HG02610 (cell line): ENCODE data around the gene SRBD1.
A peak's percentile ranks its signal among the peaks of the same experiment; 100 is the strongest.

Source experiments
- ATAC-seq: cut with Tn5 transposase; IDR thresholded peaks from one replicate; pipeline ENCODE4 v1.9.1; 2021; ENCODE audit warnings: mild to moderate bottlenecking, moderate library complexity; ENCODE audit not compliant: unreplicated experiment

Gene SRBD1

DNA sequence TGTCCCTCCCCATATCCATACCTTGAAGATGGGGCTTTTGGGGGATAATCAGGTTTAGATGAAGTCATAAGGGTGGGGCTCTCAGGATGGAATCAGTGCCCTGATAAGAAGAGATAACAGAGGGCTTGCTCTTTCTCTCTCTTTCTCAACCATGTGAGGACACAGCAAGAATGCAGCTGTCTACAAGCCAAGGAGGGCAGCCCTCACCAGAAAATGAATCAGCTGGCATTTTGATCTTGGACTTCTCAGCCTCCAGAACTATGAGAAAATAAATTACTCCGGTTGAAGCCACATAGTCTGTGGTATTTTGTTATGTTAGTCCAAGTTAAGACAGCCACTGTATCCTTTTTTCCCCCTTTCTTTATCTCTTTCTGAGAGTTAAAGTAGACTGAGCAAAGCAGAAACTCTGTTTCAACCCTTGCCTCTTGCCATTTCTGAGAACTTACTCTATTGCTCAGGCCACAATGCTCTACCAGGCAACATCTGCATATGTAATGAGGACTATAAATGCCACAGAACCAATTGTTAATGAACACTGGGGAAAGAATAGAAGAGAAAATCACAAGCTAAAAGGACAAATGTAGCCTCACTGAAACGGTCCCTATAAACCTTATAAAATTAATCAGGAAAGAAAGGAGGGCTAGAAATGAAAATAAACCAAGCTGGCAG lies 56.9 kb downstream of the SRBD1 start:
- ATAC-seq, result no peak

DNA sequence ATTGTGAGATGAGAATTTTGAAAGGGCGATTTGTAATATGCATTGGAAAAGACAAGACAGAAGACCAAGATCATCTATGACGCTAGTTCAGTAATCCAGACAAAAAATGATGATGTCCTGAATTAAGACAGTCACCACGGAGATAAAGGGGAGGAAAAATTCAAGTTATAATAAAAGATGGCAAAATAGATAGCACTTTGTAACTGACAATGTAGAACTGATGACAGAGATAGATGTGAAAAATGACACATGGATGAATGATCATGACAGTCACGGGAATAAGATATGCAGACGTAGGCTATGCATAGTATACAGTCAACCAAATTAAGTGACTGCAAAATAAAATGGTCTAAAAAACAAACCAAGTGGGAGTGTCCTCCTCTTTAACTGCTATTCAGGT lies 59.2 kb downstream of the SRBD1 start:
- ATAC-seq, result no peak

DNA sequence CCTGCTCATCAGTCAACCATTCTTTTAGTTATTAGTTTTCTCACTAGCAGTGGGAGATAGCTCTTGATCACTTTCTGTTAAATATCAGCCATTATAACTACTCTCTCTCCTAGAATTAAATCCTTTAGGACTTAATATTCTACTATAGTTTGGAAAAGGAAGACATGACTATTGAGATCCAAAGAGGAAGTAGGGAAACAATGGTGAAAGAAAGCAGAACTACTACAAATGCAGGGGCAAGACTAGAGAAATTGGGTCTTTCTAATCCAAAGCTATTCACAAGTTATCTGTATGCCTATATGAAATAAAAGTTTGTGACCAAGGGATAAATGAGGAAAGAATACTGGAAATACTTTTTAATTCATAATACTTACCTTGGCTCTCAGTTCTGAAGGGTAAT lies 65.1 kb downstream of the SRBD1 start:
- ATAC-seq, result no peak

DNA sequence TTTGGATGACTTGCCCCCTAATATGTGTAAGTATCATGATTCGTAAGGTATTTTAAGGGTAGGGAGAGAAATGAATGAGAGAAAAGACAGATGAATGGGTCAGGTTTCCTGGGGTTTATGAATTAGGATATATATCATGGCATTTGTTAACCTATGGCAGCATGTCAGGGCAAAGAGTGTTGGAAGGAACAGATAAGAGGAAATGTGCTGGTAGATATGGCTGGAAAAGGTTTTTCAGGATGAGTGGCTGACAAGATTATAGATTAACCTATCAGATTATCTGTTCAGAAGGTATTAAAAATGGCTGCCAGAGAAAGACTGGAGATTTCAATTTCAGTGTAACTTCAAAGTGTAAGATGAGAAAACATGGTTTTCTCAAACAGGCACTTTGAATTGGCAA lies 67.8 kb downstream of the SRBD1 start:
- no peak for ATAC-seq

DNA sequence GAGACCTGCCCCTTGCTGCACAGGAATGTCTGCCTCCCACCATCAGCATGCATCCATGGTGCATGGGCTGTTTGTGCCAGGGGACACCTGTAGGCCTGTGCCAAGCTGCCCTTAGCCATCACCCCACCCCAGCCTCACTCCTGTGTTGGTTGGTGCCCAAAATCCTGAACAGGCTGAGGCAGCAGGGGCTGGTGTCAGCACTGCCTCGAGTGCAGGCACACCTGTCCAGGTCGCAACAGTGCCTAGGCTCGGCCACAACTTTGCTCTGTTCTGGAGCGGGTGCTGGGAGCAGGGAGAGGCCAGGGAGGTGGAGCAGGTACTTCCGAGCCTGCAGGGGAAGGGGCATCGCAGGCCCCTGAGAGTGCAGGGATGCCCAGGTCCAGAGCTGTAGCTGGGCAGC lies 69.1 kb downstream of the SRBD1 start:
- ATAC-seq, result no peak

DNA sequence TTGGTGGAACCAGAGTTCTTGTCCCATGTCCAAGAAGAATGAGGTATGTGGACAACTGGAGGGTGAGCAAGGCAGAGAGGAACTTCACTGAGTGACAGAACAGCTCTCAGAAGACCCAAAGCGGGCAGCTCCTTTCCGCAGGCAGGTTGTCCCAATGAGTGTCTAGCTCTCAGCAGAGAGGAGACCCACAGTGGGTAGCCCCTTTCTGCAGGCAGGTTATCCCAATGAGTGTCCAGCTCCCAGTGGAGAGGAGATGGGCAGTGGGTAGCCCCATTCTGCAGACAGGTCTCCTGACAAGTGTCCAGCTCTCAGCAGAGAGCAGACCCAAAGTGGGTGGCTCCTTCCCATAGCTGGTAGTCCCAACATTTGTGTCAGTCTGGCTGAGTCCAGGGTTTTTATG lies 69.6 kb downstream of the SRBD1 start:
- no peak for ATAC-seq

DNA sequence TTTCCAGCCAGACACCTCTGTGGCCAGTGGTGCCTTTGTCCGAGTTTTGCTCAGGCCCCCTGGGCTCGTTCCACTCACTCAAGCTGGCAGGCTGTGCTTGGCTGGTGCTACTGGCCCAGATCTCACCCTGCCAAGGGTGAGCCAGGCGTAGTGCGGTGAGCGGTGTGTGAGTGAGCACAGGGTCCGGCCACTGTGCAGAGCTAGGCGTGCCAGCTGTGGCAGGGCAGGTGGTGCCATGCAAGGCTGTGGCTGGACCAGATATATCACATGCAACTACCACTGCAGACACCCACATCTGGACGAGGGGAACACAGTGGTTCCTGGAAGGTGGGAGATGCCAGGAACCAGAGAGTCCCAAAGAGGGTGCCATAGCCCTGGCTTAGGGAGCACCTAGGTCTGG lies 70.1 kb downstream of the SRBD1 start:
- no peak for ATAC-seq

DNA sequence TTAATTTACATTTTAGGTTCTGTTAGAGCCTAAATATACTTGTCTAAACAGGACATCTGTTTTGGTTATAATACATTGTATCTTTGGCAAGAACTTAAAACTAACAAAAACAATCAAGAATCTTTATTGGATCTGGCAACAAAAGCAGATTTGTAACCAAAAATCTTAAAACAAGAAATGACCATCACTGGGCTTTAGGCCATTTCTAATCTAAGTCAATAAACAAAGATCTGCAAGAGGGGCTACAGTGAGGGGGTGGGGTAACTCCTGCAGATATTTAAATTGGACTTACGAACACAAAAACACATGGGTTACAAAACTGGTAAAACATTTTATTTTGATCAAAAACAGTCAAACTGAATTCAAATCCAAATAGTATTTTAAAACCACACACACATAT lies 77.3 kb downstream of the SRBD1 start:
- no peak for ATAC-seq

DNA sequence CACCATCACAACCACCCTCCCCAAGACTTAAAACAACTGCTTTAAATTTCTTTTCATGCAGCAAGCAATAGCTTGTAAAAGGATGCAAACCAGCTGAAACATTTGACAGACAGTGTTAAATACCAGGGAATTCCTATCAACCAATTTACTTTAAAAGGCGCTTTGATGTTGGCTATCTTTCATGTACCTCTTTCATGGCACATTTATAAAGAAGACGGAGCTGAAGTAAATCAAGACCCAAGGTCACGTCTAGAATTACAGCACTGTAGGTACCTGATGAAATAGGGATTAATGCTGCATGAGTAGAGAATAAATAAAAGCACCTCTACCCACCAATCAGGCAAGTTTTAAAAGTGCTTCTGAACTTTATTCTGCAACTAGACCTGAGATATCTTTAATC lies 78.9 kb downstream of the SRBD1 start:
- no peak for ATAC-seq

DNA sequence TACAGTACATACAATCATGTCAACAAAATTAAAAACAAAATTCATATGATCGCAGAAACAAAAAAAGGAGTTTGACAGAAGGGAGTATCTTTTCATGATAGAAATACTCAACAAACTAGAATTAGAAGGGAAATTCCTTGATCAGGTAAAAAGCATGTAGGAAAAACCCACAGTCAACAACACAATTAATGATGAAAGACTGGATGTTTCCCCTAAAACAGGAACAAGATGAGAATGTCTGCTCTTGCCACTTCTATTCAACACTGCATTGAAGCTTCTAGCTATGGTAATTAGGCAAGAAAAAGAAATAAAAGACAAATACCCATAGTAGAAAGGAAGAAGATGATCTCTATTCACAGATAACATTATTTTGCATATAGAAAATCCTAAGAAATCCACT lies 87.1 kb downstream of the SRBD1 start:
- no peak for ATAC-seq

DNA sequence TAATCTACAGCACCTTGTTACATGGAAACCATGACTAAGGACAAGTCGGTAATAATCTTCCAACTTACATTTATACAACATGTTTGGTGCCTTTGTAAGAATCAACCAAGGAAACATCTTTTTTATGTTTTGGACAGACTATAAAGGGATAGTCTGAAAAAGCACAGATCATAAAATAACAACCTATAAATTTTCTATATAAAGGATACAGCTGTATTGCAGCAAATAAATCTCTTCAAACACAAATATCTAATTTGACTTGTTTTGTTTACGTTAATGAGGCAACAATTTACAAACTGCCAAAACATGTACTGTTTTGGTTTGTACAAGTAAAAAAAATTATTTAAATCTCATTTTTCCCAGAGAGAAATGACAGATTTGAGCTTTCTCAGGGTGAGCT lies 92.5 kb downstream of the SRBD1 start:
- no peak for ATAC-seq

DNA sequence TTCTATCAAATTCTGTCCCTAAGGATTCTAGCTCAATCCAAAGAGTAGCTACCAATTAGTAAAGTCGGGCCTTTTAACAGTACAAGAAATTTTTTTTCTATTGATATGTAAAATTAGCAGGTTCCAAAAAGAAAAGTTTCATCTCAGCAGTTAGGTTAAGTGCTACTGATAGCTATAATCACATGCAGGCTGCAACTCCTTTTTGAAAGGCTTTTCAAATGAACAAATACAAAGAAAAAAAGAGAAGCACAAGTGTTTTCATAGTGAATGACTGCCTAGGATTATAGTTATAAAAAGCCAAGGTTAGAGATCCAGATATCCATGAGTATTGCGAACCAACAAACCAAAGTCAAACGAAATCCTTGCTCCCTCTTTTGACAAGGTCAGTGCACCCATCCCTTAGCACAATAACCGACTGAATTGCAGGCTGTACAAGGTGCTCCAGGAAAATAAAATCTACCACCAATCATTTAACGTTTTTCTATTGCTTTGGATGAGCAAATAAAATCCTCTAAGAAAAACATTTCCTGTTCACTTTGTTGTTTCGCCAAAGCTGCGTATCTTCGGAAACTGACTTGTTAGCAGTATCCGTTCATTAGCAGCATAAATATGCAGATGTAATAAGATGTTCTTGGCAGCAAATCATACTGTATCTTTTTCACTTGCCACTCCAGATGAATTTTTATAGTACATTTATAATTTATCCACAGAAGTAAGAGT lies 100.2 kb downstream of the SRBD1 start:
- no peak for ATAC-seq

DNA sequence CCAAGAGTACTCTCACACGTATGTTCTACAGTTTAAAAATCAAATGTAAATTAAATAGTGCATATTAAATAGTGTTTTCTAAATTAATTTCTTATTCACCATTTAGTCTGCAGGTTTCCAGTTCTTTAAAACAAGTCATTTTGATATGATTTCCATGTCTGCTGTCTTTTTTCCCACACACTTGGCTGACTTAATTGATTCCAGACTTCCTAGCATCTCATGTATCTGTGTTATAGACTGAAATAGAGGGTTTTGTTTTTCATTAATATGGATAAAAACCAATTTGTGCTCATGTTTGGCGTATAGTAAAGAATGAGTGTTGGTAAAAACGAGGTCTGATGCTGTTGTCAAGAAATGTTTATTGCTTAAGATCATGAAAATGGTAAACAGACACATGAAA lies 104.3 kb downstream of the SRBD1 start:
- no peak for ATAC-seq

DNA sequence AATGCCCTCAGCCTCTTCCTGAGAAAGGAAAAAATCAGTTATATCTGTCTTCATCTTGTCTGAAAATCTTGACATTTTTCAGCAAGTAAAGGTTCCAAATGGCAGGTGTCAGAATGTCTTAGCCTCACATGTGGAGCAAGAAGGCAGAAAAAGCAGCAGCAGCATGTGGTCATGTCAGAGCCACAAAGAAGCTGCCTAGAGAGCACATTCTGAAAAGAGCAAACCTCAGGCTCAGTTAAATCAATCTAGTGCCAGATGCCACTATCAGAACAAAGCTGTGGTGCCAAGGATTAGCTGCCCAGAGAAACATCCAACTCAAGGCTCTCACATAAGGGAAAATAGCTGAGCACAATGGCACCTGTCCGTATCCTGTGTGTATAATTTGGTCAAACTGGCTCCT lies 105.9 kb downstream of the SRBD1 start:
- no peak for ATAC-seq

DNA sequence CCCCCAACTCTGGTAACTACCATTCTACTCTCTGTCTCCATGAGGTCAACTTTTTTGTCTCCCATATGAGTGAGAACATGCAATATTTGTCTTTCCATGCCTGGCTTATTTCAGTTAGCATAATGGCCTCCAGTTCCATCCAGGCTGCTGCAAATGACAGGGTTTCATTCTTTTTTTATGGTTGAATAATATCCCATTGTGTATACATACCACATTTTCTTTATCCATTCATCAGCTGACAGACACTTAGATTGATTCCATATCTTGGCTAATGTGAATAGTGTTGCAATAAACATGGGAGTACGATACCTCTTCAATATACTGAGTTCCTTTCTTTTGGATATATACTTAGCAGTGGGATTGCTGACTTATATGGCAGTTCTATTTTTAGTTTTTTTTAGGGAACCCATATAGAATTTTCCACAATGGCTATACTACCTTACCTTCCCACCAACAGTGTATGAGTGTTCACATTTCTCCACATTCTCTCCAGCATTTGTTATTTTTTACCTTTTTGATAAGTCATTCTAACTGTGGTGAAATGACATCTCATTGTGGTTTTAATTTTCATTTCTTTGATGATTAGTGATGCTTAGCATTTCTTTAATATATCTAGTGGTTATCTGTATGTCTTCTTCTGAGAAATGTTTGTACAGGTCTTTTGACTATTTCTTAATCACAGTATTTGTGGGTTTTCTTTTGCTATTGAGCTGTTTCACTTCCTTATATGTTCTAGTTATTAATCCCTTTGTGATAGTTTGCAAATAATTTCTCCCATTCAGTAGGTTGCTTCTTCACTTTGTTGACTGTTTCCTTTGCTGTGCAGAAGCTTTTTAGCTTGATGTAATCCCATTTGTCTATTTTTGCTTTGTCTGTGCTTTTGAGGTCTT lies 112.2 kb downstream of the SRBD1 start:
- no peak for ATAC-seq

DNA sequence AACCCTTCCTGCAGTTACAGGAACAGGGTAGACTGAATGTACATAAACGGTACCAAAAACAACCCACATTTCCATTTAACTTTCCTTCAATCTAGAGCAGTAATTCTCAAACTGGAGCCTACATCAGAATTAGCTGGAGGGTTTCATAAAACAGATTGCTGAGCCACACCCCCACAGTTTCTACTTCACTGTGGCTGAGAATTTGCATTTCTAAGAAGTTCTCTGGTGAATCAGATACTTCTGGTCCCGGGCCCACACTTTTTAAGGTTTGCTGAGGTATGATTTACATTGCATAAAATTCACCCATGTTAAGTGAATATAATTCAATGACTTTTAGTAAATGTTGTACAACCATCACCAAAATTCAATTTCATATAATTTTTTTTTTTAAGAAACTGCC lies 113.7 kb downstream of the SRBD1 start:
- peak; percentile 73 for ATAC-seq

DNA sequence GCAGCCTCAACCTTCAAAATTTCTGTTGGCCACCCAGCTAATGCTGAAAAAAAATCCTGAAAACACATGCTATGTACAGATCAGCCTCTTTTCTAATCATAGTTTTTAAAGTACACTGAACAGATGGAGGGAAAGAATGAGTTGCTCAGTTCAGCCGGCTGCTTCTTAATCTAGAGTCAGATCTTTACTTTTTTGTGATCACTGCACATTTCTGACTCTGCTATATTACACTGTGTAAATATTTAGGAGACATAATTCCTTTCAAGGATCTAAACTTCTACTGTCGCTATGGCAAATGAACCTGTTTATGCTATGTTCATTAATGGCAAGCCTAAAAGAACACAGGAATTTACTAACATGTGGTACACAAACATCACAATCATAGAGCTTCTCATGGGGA lies 114.2 kb downstream of the SRBD1 start:
- ATAC-seq, result no peak

DNA sequence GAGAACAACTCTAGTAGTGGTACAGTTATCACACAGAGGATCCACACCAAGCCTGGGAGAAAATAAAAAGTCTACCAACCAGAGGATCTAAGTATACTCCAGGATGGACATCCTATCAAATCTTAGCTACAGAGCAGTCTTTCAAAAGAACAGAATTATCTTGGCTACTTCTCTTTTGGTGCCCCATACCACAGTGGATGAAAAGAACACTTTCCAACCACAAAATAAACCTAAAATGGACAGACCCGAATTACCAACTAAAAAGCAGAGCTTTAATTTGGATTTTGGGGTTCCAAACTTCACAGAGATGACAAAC lies 116.1 kb downstream of the SRBD1 start:
- ATAC-seq, result no peak

DNA sequence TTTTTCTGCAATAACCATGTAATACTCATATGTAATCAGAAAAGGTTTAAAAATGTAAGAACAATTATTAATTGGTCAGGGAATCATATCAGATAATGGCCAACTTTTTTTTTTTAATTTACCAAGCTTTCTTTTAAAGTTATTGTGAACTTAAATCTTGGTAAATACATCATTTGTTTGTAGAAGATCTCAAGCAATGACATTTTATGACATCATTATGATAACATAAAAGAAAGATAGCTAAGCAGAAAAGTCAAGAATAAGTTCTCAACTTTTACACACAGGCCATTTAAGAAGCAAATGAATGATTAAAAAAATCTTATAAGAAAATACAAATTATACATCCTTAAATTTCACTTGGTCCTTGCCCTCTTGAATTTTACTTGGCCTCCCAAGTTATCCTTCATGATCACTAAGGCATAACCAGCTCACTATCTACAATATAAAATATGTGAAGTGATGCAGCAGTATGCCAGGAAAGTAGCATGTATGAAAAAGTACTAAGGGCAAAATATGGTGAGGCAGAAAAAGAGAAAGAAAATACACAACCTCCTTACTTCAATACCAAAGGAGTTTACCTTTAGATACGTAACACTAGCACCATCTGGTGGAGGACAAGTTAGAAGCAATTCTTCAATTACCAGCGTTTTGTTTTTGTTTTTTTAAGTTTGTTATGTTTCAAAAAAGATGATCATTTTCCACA lies 116.6 kb downstream of the SRBD1 start:
- ATAC-seq, result no peak

DNA sequence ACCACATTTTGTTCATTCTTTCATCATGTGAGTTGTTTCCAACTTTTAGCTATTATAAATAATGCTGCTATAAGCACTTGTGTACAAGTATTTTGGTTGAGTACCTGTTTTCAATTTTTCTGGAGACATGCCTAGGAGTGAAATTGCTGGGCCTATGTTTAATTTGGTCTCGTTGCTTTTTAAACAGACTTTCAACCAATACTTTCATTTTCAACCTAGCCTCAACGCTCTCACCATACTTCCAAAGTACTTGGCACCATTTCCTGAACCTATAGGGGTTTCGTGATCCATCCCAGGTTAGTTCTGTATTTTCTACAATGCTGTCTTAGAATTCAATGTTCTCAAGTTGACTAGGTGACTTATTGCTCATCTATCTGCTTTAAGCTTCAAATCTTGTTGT lies 126.1 kb downstream of the SRBD1 start:
- no peak for ATAC-seq

DNA sequence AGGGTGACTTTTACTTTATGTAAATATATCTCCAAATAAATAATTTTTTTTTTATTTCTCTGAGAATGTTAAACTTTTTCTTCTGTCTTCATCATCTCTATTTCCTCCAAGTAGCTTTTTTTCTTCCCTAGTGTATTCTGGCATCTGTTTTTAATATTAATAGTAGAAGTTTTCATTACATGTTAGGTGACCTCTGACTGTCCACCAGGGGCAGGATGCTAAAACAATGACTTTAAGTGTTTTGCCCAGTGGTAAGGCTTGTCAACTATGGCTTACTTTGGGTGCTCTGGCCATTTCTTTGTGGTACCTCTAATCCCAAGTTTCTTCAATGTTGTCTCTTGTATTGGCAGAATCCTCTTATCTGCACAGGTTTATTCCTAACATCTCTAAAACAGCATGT lies 127.1 kb downstream of the SRBD1 start:
- no peak for ATAC-seq

DNA sequence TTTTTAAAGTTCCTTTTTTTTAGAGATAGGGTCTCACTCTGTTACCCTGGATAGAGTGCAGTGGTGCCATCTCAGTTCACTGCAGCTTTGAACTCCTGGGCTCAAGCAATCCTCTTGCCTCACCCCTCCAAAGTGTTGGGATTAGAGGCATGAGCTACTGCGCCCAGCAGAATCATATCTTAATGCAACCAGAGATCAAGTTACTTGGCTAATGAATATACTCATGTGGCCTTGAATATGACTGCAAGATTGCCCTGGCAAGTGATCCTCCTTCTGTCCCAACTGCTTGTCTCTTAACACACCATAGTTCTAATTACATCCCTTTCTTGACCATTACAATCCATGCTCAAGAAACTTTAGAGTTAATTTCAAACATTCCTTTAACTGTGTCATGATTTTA lies 133.5 kb downstream of the SRBD1 start:
- ATAC-seq, result no peak
